ENCODE measurements around the gene CLBA1. TPM values are rescaled to one million over a fixed set of nuclear protein-coding genes. Genes with fewer than 3 reads are reported as not detected.
"Not testable (repeated sequence)": the region's sequence is repeated elsewhere in the genome, so short reads cannot be mapped to it uniquely, and the experiment has no call there.

The CLBA1 gene
- total RNA-seq, 1 experiment from 2014 or later = 14.3 TPM

- BruUV-seq (replicated peaks) = no TSS peak
- ChIA-PET POLR2A (ENCODE audit: low non-redundant PET) (no interaction called here), CTCF (no interaction called here)
- Histone ChIP-seq H3K9me3 (ENCODE audit: low read depth, low read length, poor library complexity, severe bottlenecking) (no peaks in the 10 kb centered on the region), H3K36me3 (ENCODE audit: insufficient read depth, low read length, poor library complexity, severe bottlenecking) (no peaks in the 10 kb centered on the region), H3K27ac (ENCODE audit: low read depth, low read length, poor library complexity, severe bottlenecking) (no peak overlapping the region), H3K4me1 (ENCODE audit: insufficient read depth, low read length, poor library complexity, severe bottlenecking) (no peaks in the 10 kb centered on the region), H3K4me3 (ENCODE audit: low read depth, low read length, poor library complexity, severe bottlenecking) (no peak overlapping the region), H3K27me3 (replicated peaks; ENCODE audit: insufficient read depth, low read depth, low read length, poor library complexity) (peaks cover 6% of the 10 kb centered on the region)
- DNase-seq (ENCODE audit: low spot score) = no peak
- no peak for TF ChIP-seq CTCF (conservative IDR thresholded peaks at IDR 0.05; ENCODE audit: low read depth, low read length)
- no peak for TF ChIP-seq EZH2 (IDR thresholded peaks at IDR 0.05; ENCODE audit: borderline replicate concordance, low read depth, low read length, poor library complexity, severe bottlenecking)
- intact Hi-C loops (cut with micrococcal nuclease; ENCODE audit: unreplicated experiment) = no loop called here
Observed at GRCh38 chr14:105030836-105031396, 45.3 kb downstream of the CLBA1 start.

- DNase-seq (ENCODE audit: low spot score); H3K4me1 ChIP-seq (ENCODE audit: insufficient read depth, low read length, poor library complexity, severe bottlenecking); BruUV-seq (replicated peaks); CTCF ChIA-PET; POLR2A ChIA-PET (ENCODE audit: low non-redundant PET); H3K36me3 ChIP-seq (ENCODE audit: insufficient read depth, low read length, poor library complexity, severe bottlenecking); H3K27ac ChIP-seq (ENCODE audit: low read depth, low read length, poor library complexity, severe bottlenecking); H3K9me3 ChIP-seq (ENCODE audit: low read depth, low read length, poor library complexity, severe bottlenecking); H3K27me3 ChIP-seq (replicated peaks; ENCODE audit: insufficient read depth, low read depth, low read length, poor library complexity); H3K4me3 ChIP-seq (ENCODE audit: low read depth, low read length, poor library complexity, severe bottlenecking); intact Hi-C loops (cut with micrococcal nuclease; ENCODE audit: unreplicated experiment): not testable (repeated sequence)
Observed at GRCh38 chr14:105032451-105032901, 46.9 kb downstream of the CLBA1 start.

GRCh38 chr14:105033412-105033900 lies 47.9 kb downstream of the CLBA1 start:
- BruUV-seq (replicated peaks); H3K9me3 ChIP-seq (ENCODE audit: low read depth, low read length, poor library complexity, severe bottlenecking); CTCF ChIA-PET; H3K4me1 ChIP-seq (ENCODE audit: insufficient read depth, low read length, poor library complexity, severe bottlenecking); POLR2A ChIA-PET (ENCODE audit: low non-redundant PET); H3K27me3 ChIP-seq (replicated peaks; ENCODE audit: insufficient read depth, low read depth, low read length, poor library complexity); intact Hi-C loops (cut with micrococcal nuclease; ENCODE audit: unreplicated experiment); DNase-seq (ENCODE audit: low spot score); H3K27ac ChIP-seq (ENCODE audit: low read depth, low read length, poor library complexity, severe bottlenecking); H3K36me3 ChIP-seq (ENCODE audit: insufficient read depth, low read length, poor library complexity, severe bottlenecking): not testable (repeated sequence)
- peak overlapping the region; percentile 41 for H3K4me3 ChIP-seq (ENCODE audit: low read depth, low read length, poor library complexity, severe bottlenecking)

GRCh38 chr14:105034315-105035039 lies 48.9 kb downstream of the CLBA1 start:
- ChIA-PET POLR2A (ENCODE audit: low non-redundant PET) (no interaction called here), CTCF (no interaction called here)
- BruUV-seq (replicated peaks) = no TSS peak
- DNase-seq (ENCODE audit: low spot score) = no peak
- no peaks in the 10 kb centered on the region for H3K9me3 ChIP-seq (ENCODE audit: low read depth, low read length, poor library complexity, severe bottlenecking)
- intact Hi-C loops (cut with micrococcal nuclease; ENCODE audit: unreplicated experiment) = no loop called here
- no peak for TF ChIP-seq EZH2 (IDR thresholded peaks at IDR 0.05; ENCODE audit: borderline replicate concordance, low read depth, low read length, poor library complexity, severe bottlenecking)
- TF ChIP-seq CTCF (conservative IDR thresholded peaks at IDR 0.05; ENCODE audit: low read depth, low read length) = no peak
- no peak overlapping the region for H3K4me3 ChIP-seq (ENCODE audit: low read depth, low read length, poor library complexity, severe bottlenecking)
- no peaks in the 10 kb centered on the region for H3K4me1 ChIP-seq (ENCODE audit: insufficient read depth, low read length, poor library complexity, severe bottlenecking)
- no peak overlapping the region for H3K27ac ChIP-seq (ENCODE audit: low read depth, low read length, poor library complexity, severe bottlenecking)
- H3K36me3 ChIP-seq (ENCODE audit: insufficient read depth, low read length, poor library complexity, severe bottlenecking) = no peaks in the 10 kb centered on the region
- peaks cover 6% of the 10 kb centered on the region for H3K27me3 ChIP-seq (replicated peaks; ENCODE audit: insufficient read depth, low read depth, low read length, poor library complexity)

GRCh38 chr14:105035616-105036015 lies 50.0 kb downstream of the CLBA1 start:
- H3K36me3 ChIP-seq (ENCODE audit: insufficient read depth, low read length, poor library complexity, severe bottlenecking); H3K9me3 ChIP-seq (ENCODE audit: low read depth, low read length, poor library complexity, severe bottlenecking); H3K27ac ChIP-seq (ENCODE audit: low read depth, low read length, poor library complexity, severe bottlenecking); DNase-seq (ENCODE audit: low spot score); H3K4me3 ChIP-seq (ENCODE audit: low read depth, low read length, poor library complexity, severe bottlenecking); CTCF ChIA-PET; H3K4me1 ChIP-seq (ENCODE audit: insufficient read depth, low read length, poor library complexity, severe bottlenecking); POLR2A ChIA-PET (ENCODE audit: low non-redundant PET); H3K27me3 ChIP-seq (replicated peaks; ENCODE audit: insufficient read depth, low read depth, low read length, poor library complexity); intact Hi-C loops (cut with micrococcal nuclease; ENCODE audit: unreplicated experiment); BruUV-seq (replicated peaks): not testable (repeated sequence)

All from A673 (cell line).